Naive thymus-derived CD4-positive, alpha-beta T cell (primary cell): ENCODE measurements around the gene DNAL4. TPM values are rescaled to one million over a fixed set of nuclear protein-coding genes. Genes with fewer than 3 reads are reported as not detected.

ENCODE experiments used
- ATAC-seq: fragments of 150-1000 bp; cut with Tn5 transposase; 2 replicates; pipeline ENCODE4 v1.10.0; 2021; ENCODE audit warnings: mild to moderate bottlenecking, moderate library complexity
- CTCF ChIA-PET: fragments of 350-600 bp; sonication (Branson Sonifier 250); formaldehyde crosslinking; loops from one replicate; lab custom pipeline; 2021; ENCODE audit warnings: antibody characterized with exemption; lab: Charles Lee
- POLR2A ChIA-PET: fragments of 350-600 bp; sonication (Branson Sonifier 250); formaldehyde crosslinking; loops from one replicate; lab custom pipeline; 2021; ENCODE audit warnings: antibody characterized with exemption, inconsistent platforms; lab: Charles Lee
- DNase-seq, 9 donors: peaks; one replicate each; pipeline versions ENCODE4 v3.0.0 to v3.0.0-alpha.2; 2020 to 2022; ENCODE audit warnings: mixed read lengths in 1 of 9
- H3K27ac ChIP-seq: one replicate; pipeline ENCODE4 v1.7.0; 2013; ENCODE audit warnings: mild to moderate bottlenecking, low read depth, low read length, moderate library complexity
- H3K27me3 ChIP-seq, 2 donors: one replicate each; pipeline ENCODE4 v1.7.0; 2013; ENCODE audit warnings: low read length in 2 of 2, mild to moderate bottlenecking in 2 of 2, moderate library complexity in 2 of 2; ENCODE audit not compliant: control insufficient read depth in 2 of 2, insufficient read depth in 2 of 2
- H3K36me3 ChIP-seq, 3 experiments: 1 replicate in 2 of 3; 2 replicates in 1 of 3; pipeline ENCODE4 v1.7.0; 2013; ENCODE audit warnings: low read length in 3 of 3, mild to moderate bottlenecking in 3 of 3, moderate library complexity in 1 of 3; ENCODE audit not compliant: insufficient read depth in 3 of 3, control insufficient read depth in 2 of 3
- H3K4me1 ChIP-seq, 2 donors: one replicate each; pipeline ENCODE4 v1.7.0; 2013; ENCODE audit warnings: low read length in 2 of 2, mild to moderate bottlenecking in 2 of 2, moderate library complexity in 1 of 2; ENCODE audit not compliant: control insufficient read depth in 2 of 2, insufficient read depth in 2 of 2
- H3K4me3 ChIP-seq: 2 replicates; pipeline ENCODE4 v1.7.0; 2013; ENCODE audit warnings: mild to moderate bottlenecking, low read length
- H3K9me3 ChIP-seq, 3 experiments: 1 replicate in 2 of 3; 2 replicates in 1 of 3; pipeline ENCODE4 v1.7.0; 2013; ENCODE audit warnings: low read length in 3 of 3; ENCODE audit not compliant: control insufficient read depth in 2 of 3
- H3K27ac Mint-ChIP-seq, 9 donors: one replicate each; pipeline ENCODE4 v1.8.0; 2020 to 2022; ENCODE audit warnings: mixed read lengths in 9 of 9, mild to moderate bottlenecking in 8 of 9, moderate library complexity in 5 of 9, inconsistent platforms in 2 of 9
- H3K27me3 Mint-ChIP-seq, 5 donors: one replicate each; pipeline ENCODE4 v1.8.0; 2021 to 2022; ENCODE audit warnings: mixed read lengths in 5 of 5, mild to moderate bottlenecking in 1 of 5
- H3K36me3 Mint-ChIP-seq, 5 donors: one replicate each; pipeline ENCODE4 v1.8.0; 2020 to 2022; ENCODE audit warnings: mixed read lengths in 5 of 5, mild to moderate bottlenecking in 3 of 5, inconsistent platforms in 1 of 5
- H3K4me1 Mint-ChIP-seq, 7 donors: one replicate each; pipeline ENCODE4 v1.8.0; 2020 to 2022; ENCODE audit warnings: mixed read lengths in 7 of 7, mild to moderate bottlenecking in 3 of 7, inconsistent platforms in 1 of 7
- H3K4me3 Mint-ChIP-seq, 10 donors: one replicate each; pipeline ENCODE4 v1.8.0; 2020 to 2022; ENCODE audit warnings: mild to moderate bottlenecking in 10 of 10, mixed read lengths in 10 of 10, moderate library complexity in 6 of 10, inconsistent platforms in 2 of 10
- H3K9me3 Mint-ChIP-seq, 11 donors: one replicate each; pipeline ENCODE4 v1.8.0; 2020 to 2022; ENCODE audit warnings: mixed read lengths in 11 of 11, mild to moderate bottlenecking in 4 of 11, inconsistent platforms in 1 of 11, moderate library complexity in 1 of 11
- intact Hi-C, 2 donors: fragments of 100-400 bp; cut with micrococcal nuclease; formaldehyde crosslinking; loops; one replicate each; pipeline ENCODE4 v1.15.1; 2023
- polyA plus RNA-seq, 2 donors: library from polyadenylated mRNA; unstranded; fragments of 300-500 nt; fragmentation: Illumina TruSeq; gene quantifications; one replicate each; pipeline ENCODE4 v1.2.3, GENCODE V29; 2021
- total RNA-seq, 6 experiments: library from RNA in 5 of 6; stranded (reverse) in 5 of 6; gene quantifications; 1 replicate in 5 of 6; 2 replicates in 1 of 6; pipeline ENCODE4 v1.2.3 and lab custom pipeline; 2021 to 2026

Gene DNAL4
- total and polyA plus RNA-seq, 7 experiments from 2014 or later = 5.0 to 15.0 (median 9.8) TPM

GRCh38 chr22:38776086-38776485 is 17.9 kb downstream of the DNAL4 start:
- CTCF ChIA-PET = no interaction called here

DNA sequence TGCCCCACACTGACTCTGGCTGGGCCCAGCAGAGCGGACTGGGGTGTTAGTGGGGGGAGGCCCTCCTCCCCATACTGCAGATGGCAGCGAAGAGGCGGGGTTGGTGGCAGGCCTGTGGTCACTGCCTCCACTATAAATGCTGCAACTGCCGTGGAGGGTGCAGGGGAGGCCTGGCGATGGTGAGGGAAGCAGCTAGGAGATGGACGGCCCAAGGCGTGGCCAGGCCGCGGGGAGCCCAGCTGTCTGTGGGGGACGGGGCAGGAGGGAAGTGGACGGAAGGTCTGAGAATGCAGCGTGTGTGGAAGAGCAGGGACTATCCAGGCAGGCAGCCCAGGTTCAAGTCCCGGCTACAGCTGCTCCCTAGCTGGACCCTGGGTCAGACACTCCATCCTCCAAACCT is 18.3 kb downstream of the DNAL4 start:
- Histone ChIP-seq H3K4me1 (no peaks in the 10 kb centered on the region), H3K27me3 (no peaks in the 10 kb centered on the region), H3K4me3 (no peak overlapping the region), H3K36me3 (peaks cover 0 to 23% (median 0%) of the 10 kb centered on the region in 3 experiments), H3K27ac (no peak overlapping the region), H3K9me3 (no peaks in the 10 kb centered on the region)
- Mint-ChIP-seq H3K4me1 (peaks cover 0 to 12% (median 0%) of the 10 kb centered on the region in 7 donors), H3K4me3 (no peak overlapping the region), H3K27me3 (no peaks in the 10 kb centered on the region), H3K27ac (peak overlapping the region in 2 of 9 donors; percentile 67 to 76), H3K36me3 (peaks cover 0 to 18% (median 4%) of the 10 kb centered on the region in 5 donors), H3K9me3 (peaks cover 0 to 2% (median 0%) of the 10 kb centered on the region in 11 donors)
- DNase-seq = no peak
- no peak for ATAC-seq
- ChIA-PET CTCF (no interaction called here), POLR2A (interaction anchor here (0.7 kb wide), 1 partner anchor 102 kb away, joined by 3 read pairs; no protein-coding TSS in a partner anchor)
- intact Hi-C loops = no loop called here

More at GRCh38 chr22:38776086-38776485, 17.9 kb downstream of the DNAL4 start:
- POLR2A ChIA-PET = interaction anchor here (0.7 kb wide), 1 partner anchor 102 kb away, joined by 3 read pairs; no protein-coding TSS in a partner anchor
- Mint-ChIP-seq H3K27ac (peak overlapping the region in 1 of 9 donors; percentile 76), H3K4me3 (no peak overlapping the region), H3K36me3 (peaks cover 0 to 18% (median 4%) of the 10 kb centered on the region in 5 donors), H3K27me3 (no peaks in the 10 kb centered on the region), H3K4me1 (peaks cover 0 to 12% (median 0%) of the 10 kb centered on the region in 7 donors), H3K9me3 (peaks cover 0 to 2% (median 0%) of the 10 kb centered on the region in 11 donors)
- intact Hi-C loops = no loop called here
- DNase-seq (no peak), ATAC-seq (no peak)
- Histone ChIP-seq H3K27me3 (no peaks in the 10 kb centered on the region), H3K36me3 (peaks cover 0 to 27% (median 0%) of the 10 kb centered on the region in 3 experiments), H3K27ac (no peak overlapping the region), H3K9me3 (no peaks in the 10 kb centered on the region), H3K4me3 (no peak overlapping the region), H3K4me1 (no peaks in the 10 kb centered on the region)

DNA sequence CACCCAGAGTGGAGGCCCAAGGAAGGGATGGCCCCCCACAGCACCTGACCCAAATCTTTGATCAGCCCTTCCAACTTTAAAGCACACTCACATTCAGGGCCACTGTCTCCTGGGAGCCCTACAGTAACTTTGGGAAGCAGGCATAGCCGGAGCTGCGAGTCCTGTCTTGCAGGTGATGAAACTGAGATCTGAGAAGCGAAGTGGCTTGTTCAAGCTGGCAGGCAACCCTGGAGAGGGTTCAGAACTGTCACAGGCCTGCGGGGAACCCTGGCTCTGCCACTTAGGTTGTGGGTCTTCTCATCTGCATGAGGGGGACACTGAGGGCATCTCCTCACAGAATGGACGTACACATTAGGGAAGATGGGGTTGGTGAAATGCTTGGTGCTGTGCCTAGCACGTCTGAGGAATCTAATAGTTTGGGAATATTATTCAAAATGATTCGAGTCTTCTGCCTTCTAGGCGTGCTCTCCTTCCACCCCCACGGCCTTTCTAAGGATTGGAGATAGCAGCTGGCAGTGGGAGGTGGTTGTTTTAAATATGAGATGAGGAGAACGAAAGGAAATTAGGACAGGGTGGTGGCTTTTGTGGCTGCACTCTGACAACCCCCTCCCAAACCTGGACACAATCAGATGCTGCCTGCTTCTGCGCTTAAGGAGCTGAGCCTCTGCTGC is 19.3 kb downstream of the DNAL4 start:
- DNase-seq (no peak), ATAC-seq (no peak)
- Histone ChIP-seq H3K9me3 (no peaks in the 10 kb centered on the region), H3K4me3 (no peak overlapping the region), H3K27me3 (no peaks in the 10 kb centered on the region), H3K4me1 (no peaks in the 10 kb centered on the region), H3K36me3 (peaks cover 0 to 13% (median 0%) of the 10 kb centered on the region in 3 experiments), H3K27ac (no peak overlapping the region)
- Mint-ChIP-seq H3K4me3 (no peak overlapping the region), H3K4me1 (peaks cover 0 to 12% (median 0%) of the 10 kb centered on the region in 7 donors), H3K27me3 (no peaks in the 10 kb centered on the region), H3K9me3 (peaks cover 0 to 2% (median 0%) of the 10 kb centered on the region in 11 donors), H3K36me3 (peaks cover 0 to 8% (median 0%) of the 10 kb centered on the region in 5 donors), H3K27ac (peak overlapping the region in 2 of 9 donors; percentile 21 to 30)
- intact Hi-C loops = no loop called here
- ChIA-PET POLR2A (interaction anchor here (0.8 kb wide), 1 partner anchor 10 kb away, joined by 3 read pairs; no protein-coding TSS in a partner anchor), CTCF (no interaction called here)

- ChIA-PET CTCF (interaction anchor here (0.6 kb wide), 1 partner anchor 69 kb away, joined by 3 read pairs; no protein-coding TSS in a partner anchor), POLR2A (no interaction called here)
- ATAC-seq = no peak
- Histone ChIP-seq H3K36me3 (peaks cover 0 to 1% (median 0%) of the 10 kb centered on the region in 3 experiments), H3K9me3 (no peaks in the 10 kb centered on the region), H3K4me1 (no peaks in the 10 kb centered on the region), H3K4me3 (no peak overlapping the region), H3K27me3 (no peaks in the 10 kb centered on the region), H3K27ac (no peak overlapping the region)
- intact Hi-C loops = no loop called here
- Mint-ChIP-seq H3K4me3 (no peak overlapping the region), H3K27me3 (no peaks in the 10 kb centered on the region), H3K36me3 (peaks cover 0 to 4% (median 0%) of the 10 kb centered on the region in 5 donors), H3K9me3 (peaks cover 0 to 2% (median 0%) of the 10 kb centered on the region in 11 donors), H3K27ac (no peak overlapping the region), H3K4me1 (peaks cover 0 to 16% (median 4%) of the 10 kb centered on the region in 7 donors)
- no peak for DNase-seq
Measured at GRCh38 chr22:38773363-38773946, 20.5 kb downstream of the DNAL4 start.

GRCh38 chr22:38772623-38772873 is 21.4 kb downstream of the DNAL4 start:
- H3K36me3 Mint-ChIP-seq = no peaks in the 10 kb centered on the region
- H3K4me1 Mint-ChIP-seq = peaks cover 0 to 16% (median 4%) of the 10 kb centered on the region in 7 donors
- peaks cover 0 to 2% (median 0%) of the 10 kb centered on the region in 11 donors for H3K9me3 Mint-ChIP-seq
- H3K9me3 ChIP-seq = no peaks in the 10 kb centered on the region
- ChIA-PET POLR2A (interaction anchor here (33.7 kb wide), 1 partner anchor 33 kb away, joined by 1007 read pairs; no protein-coding TSS in a partner anchor), CTCF (no interaction called here)
- H3K27me3 ChIP-seq = no peaks in the 10 kb centered on the region
- H3K27ac Mint-ChIP-seq = no peak overlapping the region
- H3K4me1 ChIP-seq = no peaks in the 10 kb centered on the region
- H3K36me3 ChIP-seq = no peaks in the 10 kb centered on the region
- no peak overlapping the region for H3K27ac ChIP-seq
- intact Hi-C loops = no loop called here
- no peak overlapping the region for H3K4me3 ChIP-seq
- H3K4me3 Mint-ChIP-seq = no peak overlapping the region
- no peak for DNase-seq
- no peaks in the 10 kb centered on the region for H3K27me3 Mint-ChIP-seq
- no peak for ATAC-seq

GRCh38 chr22:38770257-38770949 is 23.5 kb downstream of the DNAL4 start:
- no peaks in the 10 kb centered on the region for H3K4me1 ChIP-seq
- ATAC-seq (no peak), DNase-seq (no peak)
- no peaks in the 10 kb centered on the region for H3K36me3 Mint-ChIP-seq
- H3K4me3 Mint-ChIP-seq = no peak overlapping the region
- intact Hi-C loops = no loop called here
- H3K9me3 ChIP-seq = no peaks in the 10 kb centered on the region
- H3K4me3 ChIP-seq = no peak overlapping the region
- peaks cover 0 to 2% (median 0%) of the 10 kb centered on the region in 11 donors for H3K9me3 Mint-ChIP-seq
- H3K27ac ChIP-seq = no peak overlapping the region
- H3K4me1 Mint-ChIP-seq = peaks cover 3 to 20% (median 6%) of the 10 kb centered on the region in 7 donors
- ChIA-PET POLR2A (interaction anchor here (2.7 to 33.7 kb wide), 2 partner anchors 13 to 31 kb away, joined by 17 to 1007 read pairs; no protein-coding TSS in a partner anchor), CTCF (interaction anchor here (0.6 to 2.4 kb wide), 7 partner anchors 12 to 401 kb away, joined by 3 to 14 read pairs (median 4); partner anchors contain the start of gene NPTXR)
- H3K27me3 ChIP-seq = no peaks in the 10 kb centered on the region
- no peaks in the 10 kb centered on the region for H3K27me3 Mint-ChIP-seq
- no peaks in the 10 kb centered on the region for H3K36me3 ChIP-seq
- H3K27ac Mint-ChIP-seq = no peak overlapping the region
